HG03135 (cell line): ENCODE data around the gene GLUL.
A peak's percentile ranks its signal among the peaks of the same experiment; 100 is the strongest.
"Not testable (repeated sequence)": the region's sequence is repeated elsewhere in the genome, so short reads cannot be mapped to it uniquely, and the experiment has no call there.

Experiments
- ATAC-seq: cut with Tn5 transposase; IDR thresholded peaks from one replicate; pipeline ENCODE4 v1.9.1; 2021; ENCODE audit warnings: mild to moderate bottlenecking, moderate library complexity; ENCODE audit not compliant: unreplicated experiment

Gene GLUL

GRCh38 chr1:182395906-182396305 lies 4.3 kb upstream of the GLUL start:
- no peak for ATAC-seq

DNA sequence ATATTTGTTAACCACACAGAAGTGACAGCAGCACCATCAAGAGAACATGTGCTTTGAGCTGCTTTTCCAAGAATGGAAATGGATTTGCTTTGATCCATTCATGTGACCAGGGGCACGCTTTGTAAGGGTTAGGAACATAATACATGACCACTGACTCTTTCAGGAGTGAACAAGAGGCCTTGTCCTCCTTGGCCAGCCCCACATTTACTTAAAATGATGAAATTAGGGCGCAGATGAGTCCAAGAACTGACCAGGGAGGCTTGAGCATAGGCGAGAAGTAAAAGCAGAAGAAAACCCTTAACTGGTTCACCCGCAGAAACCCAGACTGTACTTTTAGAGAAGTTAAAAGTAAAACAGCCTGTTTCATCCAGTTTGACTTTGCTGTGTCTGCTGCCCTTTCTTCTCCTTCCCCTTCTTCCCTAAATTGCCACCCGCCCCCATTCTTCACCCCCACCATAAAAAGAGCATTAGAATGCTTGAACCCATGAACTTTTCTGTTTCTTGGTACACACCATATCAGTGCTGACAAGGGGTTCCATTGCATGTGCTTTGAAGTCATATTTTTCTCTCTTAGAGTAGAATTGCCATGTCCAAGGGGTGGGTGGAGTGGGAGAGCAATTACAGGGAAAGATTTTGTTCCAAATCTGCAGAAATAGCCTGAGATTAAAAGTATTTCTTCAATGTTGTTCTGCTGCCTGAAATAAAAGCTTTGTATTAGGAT lies 2.6 kb upstream of the GLUL start:
- no peak for ATAC-seq

DNA sequence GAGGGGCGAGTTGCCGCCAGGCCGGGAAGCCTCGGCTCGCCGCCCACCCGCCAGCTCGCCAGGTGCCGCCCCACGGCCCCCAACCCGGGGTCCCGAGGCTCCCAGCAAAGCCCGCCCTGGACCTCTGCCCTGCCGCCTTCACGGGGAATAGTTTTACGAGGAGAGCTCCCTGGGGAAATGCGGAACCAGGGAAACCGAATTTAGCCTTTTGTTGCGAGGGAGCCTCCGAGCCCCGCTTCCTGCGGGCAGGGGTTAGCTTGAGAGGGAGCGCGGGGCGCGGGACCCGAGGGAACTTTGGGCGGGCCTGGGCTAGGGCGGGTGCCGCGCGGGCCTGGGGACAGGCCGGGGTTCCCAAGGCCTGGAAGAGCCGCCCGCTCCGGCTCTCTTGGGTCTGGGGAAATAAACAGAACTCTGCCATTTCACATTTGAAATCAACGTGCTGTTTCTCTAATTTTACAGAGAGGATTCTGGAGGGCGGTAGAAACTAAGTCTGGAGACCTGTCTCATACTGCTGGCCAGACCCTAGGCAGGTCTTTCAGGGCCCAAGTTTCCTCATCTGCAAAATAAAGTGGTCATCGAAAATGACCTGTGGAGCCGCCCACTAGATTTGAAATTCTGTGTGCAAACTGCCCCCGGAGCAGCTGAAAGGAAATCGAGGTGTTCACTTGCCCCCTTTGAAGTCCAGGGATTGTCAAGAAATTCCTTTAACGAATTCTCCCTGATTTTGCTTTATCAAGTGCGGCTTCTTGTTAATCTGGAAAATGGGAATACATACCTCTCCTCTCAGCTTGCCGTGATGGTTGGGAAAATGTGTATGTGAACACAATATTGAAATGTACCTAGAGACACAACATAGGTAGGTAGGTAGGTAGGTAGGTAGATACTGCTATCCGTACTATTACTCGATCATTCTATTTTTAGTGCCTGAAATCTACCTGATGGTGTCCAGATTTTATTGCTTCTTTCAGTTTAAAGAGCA lies 749 bp upstream of the GLUL start:
- ATAC-seq, result peak; percentile 2

GRCh38 chr1:182391028-182391361 lies 595 bp downstream of the GLUL start:
- ATAC-seq, result no peak

GRCh38 chr1:182389619-182390047 lies 2.0 kb downstream of the GLUL start:
- ATAC-seq, result no peak

DNA sequence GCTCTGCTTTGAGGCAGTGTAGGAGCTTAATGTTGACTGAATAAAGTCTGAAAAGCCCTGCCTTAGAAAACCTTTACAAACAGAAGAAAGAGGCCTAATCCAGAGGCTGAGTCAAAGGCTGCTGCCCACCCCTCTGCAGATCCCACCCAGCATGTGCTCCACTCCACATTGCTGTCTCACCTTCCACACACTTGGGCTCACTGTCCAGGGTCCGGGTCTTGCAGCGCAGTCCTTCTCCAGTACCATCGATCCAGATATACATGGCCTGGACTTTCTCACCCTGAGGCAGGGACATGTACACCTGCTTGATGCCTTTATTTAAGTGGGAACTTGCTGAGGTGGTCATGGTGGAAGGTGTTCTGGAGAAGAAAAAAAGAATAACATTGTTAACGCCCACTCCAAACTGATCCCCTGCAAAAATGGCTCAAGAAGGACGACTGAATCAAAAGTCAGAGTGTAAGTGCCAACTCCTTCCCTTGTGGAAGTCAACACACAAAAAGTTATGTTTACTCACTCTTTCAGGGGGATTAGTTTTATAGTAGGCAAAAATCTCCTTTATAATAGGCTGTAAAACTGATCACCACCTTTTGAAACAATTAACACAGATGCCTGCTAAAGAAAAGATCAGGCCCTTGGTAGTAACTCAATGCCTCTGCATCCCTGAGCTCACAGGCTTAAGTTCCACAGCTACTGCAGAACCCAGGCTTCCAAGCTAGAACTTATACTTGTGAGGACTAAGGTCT lies 3.0 kb downstream of the GLUL start:
- no peak for ATAC-seq

GRCh38 chr1:182387566-182387965 lies 4.0 kb downstream of the GLUL start:
- no peak for ATAC-seq

- no peak for ATAC-seq
Measured at GRCh38 chr1:182386980-182387379, 4.6 kb downstream of the GLUL start.

GRCh38 chr1:182385885-182386853 lies 5.4 kb downstream of the GLUL start:
- ATAC-seq, result no peak

DNA sequence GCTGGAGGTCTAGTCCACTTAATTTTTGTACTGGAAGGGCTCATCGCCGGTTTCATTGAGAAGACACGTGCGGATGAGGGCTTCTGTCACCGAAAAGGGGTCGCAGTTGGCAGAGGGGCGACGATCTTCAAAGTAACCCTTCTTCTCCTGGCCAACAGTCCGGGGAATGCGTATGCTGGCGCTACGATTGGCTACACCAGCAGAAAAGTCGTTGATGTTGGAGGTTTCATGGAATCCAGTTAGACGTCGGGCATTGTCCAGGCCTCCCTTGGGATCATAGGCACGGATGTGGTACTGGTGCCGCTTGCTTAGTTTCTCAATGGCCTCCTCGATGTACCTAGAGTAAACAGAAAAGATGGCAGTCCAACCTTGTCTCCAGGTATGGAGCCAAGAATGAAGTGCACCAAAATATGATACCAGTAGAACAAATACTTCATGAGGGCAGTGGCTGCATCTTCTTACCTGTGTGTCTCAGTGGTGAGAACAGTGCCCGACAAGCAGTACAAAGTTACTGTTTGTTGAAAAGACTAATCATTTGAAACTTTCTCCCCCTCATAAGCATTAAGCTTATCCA lies 7.1 kb downstream of the GLUL start:
- no peak for ATAC-seq

DNA sequence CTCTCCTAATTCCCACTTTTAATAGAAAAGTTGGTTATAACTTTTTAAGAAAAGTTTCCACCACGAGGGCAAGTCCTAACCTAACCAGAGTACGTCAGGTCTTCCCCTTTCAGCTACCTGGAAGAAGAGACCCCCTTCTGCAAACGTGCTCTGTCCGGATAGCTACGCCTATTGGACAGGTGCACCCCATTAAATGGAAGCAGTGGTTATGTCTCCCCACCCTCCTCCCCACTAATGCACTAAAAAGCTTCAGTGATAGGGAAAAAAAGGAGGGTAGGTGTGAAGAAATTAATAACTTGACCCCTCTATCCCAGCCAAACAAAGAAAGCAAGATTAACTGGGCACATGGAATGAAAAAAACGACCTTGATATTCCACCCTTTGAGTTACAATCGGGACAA lies 7.7 kb downstream of the GLUL start:
- ATAC-seq, result no peak

GRCh38 chr1:182383037-182383661 lies 8.4 kb downstream of the GLUL start:
- no peak for ATAC-seq

GRCh38 chr1:182381962-182382819 lies 9.4 kb downstream of the GLUL start:
- ATAC-seq, result no peak

DNA sequence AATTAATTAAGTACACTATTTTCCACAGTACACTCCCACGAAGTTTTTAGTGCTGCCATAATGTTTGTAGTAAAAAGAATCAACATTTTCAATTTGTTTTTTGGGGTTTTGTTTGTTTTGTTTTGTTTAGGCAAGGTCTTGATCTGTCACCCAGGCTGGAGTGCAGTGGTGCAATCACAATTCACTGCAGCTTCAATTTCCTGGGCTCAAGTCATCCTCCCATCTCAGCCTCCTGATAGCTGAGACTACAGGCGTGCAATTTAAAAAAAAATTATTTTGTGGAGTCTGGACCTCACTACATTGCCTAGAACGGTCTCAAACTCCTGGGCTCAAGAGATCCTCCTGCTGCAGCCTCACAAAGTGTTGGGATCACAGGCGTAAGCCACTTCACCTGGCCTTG lies 11.4 kb downstream of the GLUL start:
- no peak for ATAC-seq

DNA sequence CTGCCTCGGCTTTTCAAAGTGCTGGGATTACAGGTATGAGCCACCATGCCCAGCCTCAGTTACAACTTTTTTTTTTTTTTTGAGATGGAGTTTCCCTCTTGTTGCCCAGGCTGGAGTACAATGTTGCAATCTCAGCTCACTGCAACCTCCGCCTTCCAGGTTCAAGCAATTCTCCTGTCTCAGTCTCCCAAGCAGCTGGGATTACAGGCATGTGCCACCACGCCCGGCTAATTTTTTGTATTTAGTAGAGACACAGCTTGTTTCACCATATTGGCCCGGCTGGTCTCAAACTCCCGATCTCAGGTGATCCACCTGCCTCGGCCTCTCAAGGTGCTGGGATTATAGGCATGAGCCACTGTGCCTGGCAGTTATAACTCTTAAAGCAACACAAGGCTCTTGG lies 11.8 kb downstream of the GLUL start:
- not testable (repeated sequence) for ATAC-seq

DNA sequence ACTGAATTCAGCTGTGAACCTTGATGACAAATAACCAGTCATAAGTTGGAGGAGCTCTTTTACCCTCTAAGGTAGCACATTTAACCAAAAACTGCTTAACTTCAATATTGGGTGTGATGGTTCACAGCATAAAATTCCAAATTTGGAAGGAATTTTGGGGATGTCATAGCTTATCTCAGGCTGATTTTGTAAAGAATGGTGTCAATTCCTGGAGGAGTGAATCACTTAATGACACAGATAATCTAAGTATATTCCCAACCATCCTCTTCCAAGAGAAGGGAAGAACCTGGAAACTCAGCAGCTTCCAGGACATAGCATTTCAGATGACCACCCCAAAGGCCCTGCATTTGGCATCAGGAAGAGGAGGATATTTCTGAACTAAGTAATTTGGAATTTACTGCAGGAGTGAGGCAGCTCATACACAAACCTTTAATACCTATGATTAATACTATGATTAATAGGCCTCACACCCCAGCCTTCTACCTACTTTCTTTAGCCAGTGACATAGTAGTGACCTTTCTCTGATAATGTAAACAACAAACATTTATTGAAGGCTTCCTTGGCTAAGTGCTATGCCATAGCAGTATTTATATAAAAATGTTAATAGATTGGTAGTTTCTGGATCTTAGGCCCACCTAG lies 14.5 kb downstream of the GLUL start:
- ATAC-seq, result no peak

DNA sequence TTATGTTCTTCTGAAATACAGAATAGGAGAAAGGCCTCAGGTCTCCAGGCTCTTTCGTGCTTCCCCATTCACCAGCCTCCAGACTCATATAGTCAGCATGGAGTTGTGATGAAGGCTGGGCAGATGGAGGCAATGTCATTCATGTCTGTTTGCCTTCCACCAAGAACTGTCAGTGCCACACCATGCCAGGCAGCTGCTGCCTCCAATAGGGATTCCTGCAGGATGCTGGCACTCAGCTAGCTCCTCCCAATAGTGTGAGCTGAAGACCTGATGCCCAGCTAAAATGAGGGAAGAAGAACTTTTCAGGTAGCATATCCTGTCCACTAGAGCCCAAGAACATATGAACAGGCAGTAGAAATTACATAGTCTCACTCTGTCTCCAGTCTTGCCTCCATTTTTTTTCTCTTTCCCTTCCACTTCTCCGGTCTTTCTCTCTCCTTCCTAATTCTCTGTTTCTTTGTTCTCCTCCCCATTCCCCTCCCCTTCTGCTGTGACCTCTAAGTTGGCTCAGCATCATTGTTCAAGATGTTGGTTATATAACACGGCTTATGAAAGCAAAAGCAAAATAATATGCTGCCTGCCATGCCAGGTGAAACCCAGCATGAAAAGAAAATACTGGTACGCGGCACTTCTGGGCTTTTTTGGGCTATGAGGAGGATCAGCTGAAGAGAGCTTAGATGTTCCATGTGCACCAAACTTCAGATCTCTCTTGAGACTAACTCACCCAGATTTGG lies 17.3 kb downstream of the GLUL start:
- no peak for ATAC-seq
